Fibroblast of lung (primary cell): ENCODE results near the gene MIPOL1.

ENCODE experiments used
- CTCF ChIP-seq, 2 donors: IDR thresholded peaks in 1 of 2; conservative IDR thresholded peaks in 1 of 2; 1 replicate in 1 of 2; 2 replicates in 1 of 2; pipeline ENCODE4 v1.5.1; 2011 to 2012; ENCODE audit warnings: low read length in 2 of 2, control low read depth in 1 of 2, inconsistent platforms in 1 of 2, low read depth in 1 of 2, mild to moderate bottlenecking in 1 of 2
- EZH2 ChIP-seq: IDR thresholded peaks from 2 replicates; pipeline ENCODE4 v1.5.1; 2012; ENCODE audit warnings: low read length, control low read depth, mild to moderate bottlenecking; ENCODE audit errors: missing control alignments

- TF ChIP-seq CTCF (conservative IDR thresholded peaks at IDR 0.05 in 1 of 2, IDR thresholded peaks at IDR 0.05 in 1 of 2; ENCODE audit: low read depth in 1 of 2, low read length in 2 of 2) = no peak
- TF ChIP-seq EZH2 = no peak
Measured at GRCh38 chr14:37420622-37421021, 222.9 kb downstream of the MIPOL1 start.
